ENCODE results near the gene MACROD2.

MACROD2 gene

DNA sequence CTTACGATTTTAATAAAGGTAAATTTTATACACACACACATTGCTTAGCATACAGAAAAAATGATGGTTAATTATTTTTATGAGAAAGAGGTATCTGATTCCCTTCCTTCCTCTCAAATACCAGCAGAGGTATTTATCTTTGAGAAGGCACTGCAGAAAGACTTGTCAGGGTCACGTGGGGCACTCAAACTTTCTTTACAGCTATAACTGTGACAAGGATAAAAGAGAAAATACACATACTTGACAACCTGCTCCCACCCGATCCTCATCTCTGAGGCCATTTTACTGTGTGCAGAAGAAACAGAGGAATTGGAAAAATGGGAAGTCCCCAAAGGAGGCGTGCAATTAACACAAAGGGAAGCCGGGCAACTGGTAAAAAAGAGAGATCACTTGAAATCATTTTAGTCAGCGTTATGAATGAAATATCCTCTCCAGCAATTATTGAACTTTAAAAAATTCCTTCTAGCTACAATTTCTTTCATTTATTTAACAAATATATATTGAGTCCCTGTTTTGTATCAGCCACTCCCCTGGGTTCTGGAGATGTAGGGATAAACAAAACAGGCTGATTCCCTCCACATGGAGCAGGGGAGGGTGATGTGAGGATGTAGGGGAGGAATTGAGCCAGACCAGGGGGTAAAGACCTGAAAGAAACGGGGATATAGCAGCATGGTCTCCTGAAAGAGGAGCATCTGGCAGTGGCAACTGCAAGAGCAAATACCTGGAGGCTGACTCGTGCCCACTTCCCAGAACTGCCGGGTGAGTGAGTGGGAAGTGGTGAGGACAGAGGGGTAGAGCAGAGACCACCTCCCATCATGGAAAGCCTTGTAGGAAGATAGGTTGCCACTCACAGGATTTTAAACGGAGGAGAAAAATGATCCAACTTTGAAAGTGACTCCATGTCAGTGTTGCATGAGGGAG, 2067.6 kb downstream of the MACROD2 start:
- no peak overlapping the region for H3K4me3 ChIP-seq (ENCODE audit: insufficient read depth, low read depth, low read length)
- H3K36me3 ChIP-seq (ENCODE audit: control insufficient read depth, insufficient read depth, low read length), result no peaks in the 10 kb centered on the region
- no peaks in the 10 kb centered on the region for H3K27me3 ChIP-seq (ENCODE audit: control insufficient read depth, insufficient read depth, low read length, poor library complexity, severe bottlenecking)
- H3K9me3 ChIP-seq (ENCODE audit: control insufficient read depth, low read length), result no peaks in the 10 kb centered on the region
- H3K27ac ChIP-seq (ENCODE audit: insufficient read depth, low read depth, low read length, poor library complexity, severe bottlenecking), result no peak overlapping the region
- WGBS, 2 experiments, result 82 to 87% methylated on average over 8 to 9 of the region's 10 CpGs
- H3K4me1 ChIP-seq (ENCODE audit: control insufficient read depth, insufficient read depth, low read length), result peaks cover 19% of the 10 kb centered on the region

GRCh38 chr20:16063881-16064280, 2068.6 kb downstream of the MACROD2 start:
- WGBS, 2 experiments, result 92 to 95% methylated on average over 2 of the region's 2 CpGs

DNA sequence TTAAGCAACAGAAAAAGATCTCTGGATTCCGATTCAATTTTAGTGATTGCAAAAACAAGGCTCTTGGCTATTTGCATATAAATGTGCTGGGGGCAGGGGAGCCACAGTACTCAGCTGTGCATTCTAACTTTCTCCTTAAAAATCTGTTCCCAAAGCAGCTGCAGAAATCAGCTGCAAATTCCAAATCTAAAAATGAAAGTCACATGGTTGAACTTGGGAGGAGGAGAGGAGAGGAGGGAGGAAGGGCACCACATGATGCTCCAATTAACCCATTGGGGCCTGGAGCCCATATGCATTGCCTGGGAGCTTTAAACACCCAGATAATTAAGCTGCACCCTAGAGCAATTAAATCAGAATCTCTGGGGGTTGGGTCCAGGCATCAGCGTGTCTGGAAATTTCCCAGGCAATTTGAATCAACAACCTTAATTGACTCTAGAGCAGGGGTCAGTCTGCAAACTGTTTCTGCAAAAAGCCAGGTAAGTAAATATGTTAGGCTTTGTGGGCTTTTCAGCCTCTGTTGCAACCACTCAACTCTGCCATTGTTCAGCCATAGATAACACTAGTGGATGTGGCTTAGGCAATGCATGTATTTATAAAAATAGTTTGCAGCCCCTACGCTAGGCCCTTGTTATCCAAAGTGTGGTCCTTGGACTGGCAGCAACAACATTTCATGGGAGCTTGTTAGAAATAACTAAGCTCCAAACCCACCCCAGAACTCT, 2069.8 kb downstream of the MACROD2 start:
- 54 to 56% methylated on average over 3 of the region's 3 CpGs for WGBS, 2 experiments
- H3K4me3 ChIP-seq (ENCODE audit: insufficient read depth, low read depth, low read length), result no peak overlapping the region
- no peak overlapping the region for H3K27ac ChIP-seq (ENCODE audit: insufficient read depth, low read depth, low read length, poor library complexity, severe bottlenecking)
- no peaks in the 10 kb centered on the region for H3K36me3 ChIP-seq (ENCODE audit: control insufficient read depth, insufficient read depth, low read length)
- H3K4me1 ChIP-seq (ENCODE audit: control insufficient read depth, insufficient read depth, low read length), result peaks cover 19% of the 10 kb centered on the region
- no peaks in the 10 kb centered on the region for H3K27me3 ChIP-seq (ENCODE audit: control insufficient read depth, insufficient read depth, low read length, poor library complexity, severe bottlenecking)
- H3K9me3 ChIP-seq (ENCODE audit: control insufficient read depth, low read length), result no peaks in the 10 kb centered on the region

More at GRCh38 chr20:16063881-16064280, 2068.6 kb downstream of the MACROD2 start:
- H3K4me1 ChIP-seq (ENCODE audit: control insufficient read depth, insufficient read depth, low read length), result peaks cover 19% of the 10 kb centered on the region
- H3K9me3 ChIP-seq (ENCODE audit: control insufficient read depth, low read length), result no peaks in the 10 kb centered on the region
- no peak overlapping the region for H3K27ac ChIP-seq (ENCODE audit: insufficient read depth, low read depth, low read length, poor library complexity, severe bottlenecking)
- no peak overlapping the region for H3K4me3 ChIP-seq (ENCODE audit: insufficient read depth, low read depth, low read length)
- no peaks in the 10 kb centered on the region for H3K36me3 ChIP-seq (ENCODE audit: control insufficient read depth, insufficient read depth, low read length)
- H3K27me3 ChIP-seq (ENCODE audit: control insufficient read depth, insufficient read depth, low read length, poor library complexity, severe bottlenecking), result no peaks in the 10 kb centered on the region

DNA sequence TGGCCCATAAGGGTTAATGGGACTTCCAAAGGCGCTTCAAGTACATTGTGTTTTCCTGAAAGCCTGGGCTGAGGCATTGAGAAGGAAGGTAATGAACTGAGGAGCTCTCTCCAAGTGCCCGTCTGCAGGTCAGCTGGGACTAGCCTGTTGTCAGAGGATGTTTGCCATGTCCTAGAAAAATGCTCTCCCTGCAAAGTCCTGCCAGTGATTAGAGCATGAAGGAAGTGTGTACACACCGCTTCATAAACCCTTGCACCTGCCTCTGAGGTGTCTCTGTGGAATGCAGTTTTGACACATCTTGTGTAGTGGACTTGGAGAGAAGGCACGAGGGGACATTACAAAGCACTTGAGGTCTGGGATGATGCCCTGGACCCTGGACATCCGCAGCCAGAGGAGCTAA, 2071.3 kb downstream of the MACROD2 start:
- 90 to 92% methylated on average over 5 of the region's 5 CpGs for WGBS, 2 experiments

DNA sequence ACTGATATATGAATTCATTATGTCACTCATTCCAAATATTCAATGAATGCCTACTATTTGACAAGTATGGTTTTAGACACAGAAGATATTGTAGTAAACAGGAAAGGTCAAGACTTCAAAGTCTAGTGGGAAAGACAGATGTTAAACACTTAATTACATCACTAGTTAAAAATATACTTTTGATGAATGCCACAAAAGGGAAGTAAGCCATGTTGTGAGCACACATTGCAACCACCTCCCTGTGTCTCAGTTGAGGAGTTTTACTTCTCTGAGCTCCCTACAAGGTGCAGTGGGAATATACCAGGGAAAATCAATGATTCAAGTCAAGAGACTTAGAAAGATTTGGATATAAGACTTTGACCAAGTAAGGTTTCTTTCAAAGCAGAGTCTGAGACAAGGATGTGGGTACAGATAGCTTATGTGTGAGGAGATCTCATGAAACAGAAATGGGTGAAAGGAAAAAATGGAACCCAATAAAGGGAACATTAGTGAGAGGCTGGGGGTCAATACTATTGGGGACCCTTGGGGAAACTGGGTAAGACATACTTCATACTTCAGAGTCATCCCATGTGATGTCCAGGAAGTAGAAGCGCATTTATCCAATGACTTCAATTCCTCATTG, 2074.2 kb downstream of the MACROD2 start:
- Histone ChIP-seq H3K27ac (ENCODE audit: insufficient read depth, low read depth, low read length, poor library complexity, severe bottlenecking) (no peak overlapping the region), H3K4me3 (ENCODE audit: insufficient read depth, low read depth, low read length) (no peak overlapping the region), H3K27me3 (ENCODE audit: control insufficient read depth, insufficient read depth, low read length, poor library complexity, severe bottlenecking) (no peaks in the 10 kb centered on the region), H3K9me3 (ENCODE audit: control insufficient read depth, low read length) (no peaks in the 10 kb centered on the region), H3K36me3 (ENCODE audit: control insufficient read depth, insufficient read depth, low read length) (no peaks in the 10 kb centered on the region), H3K4me1 (ENCODE audit: control insufficient read depth, insufficient read depth, low read length) (peaks cover 9% of the 10 kb centered on the region)
- WGBS, 2 experiments, result 93 to 100% methylated on average over 1 of the region's 1 CpG

More for the DNA sequence above, 2071.3 kb downstream of the MACROD2 start:
- Histone ChIP-seq H3K9me3 (ENCODE audit: control insufficient read depth, low read length) (no peaks in the 10 kb centered on the region), H3K27ac (ENCODE audit: insufficient read depth, low read depth, low read length, poor library complexity, severe bottlenecking) (no peak overlapping the region), H3K4me3 (ENCODE audit: insufficient read depth, low read depth, low read length) (no peak overlapping the region), H3K27me3 (ENCODE audit: control insufficient read depth, insufficient read depth, low read length, poor library complexity, severe bottlenecking) (no peaks in the 10 kb centered on the region), H3K36me3 (ENCODE audit: control insufficient read depth, insufficient read depth, low read length) (no peaks in the 10 kb centered on the region), H3K4me1 (ENCODE audit: control insufficient read depth, insufficient read depth, low read length) (peaks cover 19% of the 10 kb centered on the region)

- Histone ChIP-seq H3K4me1 (ENCODE audit: control insufficient read depth, insufficient read depth, low read length) (no peaks in the 10 kb centered on the region), H3K4me3 (ENCODE audit: insufficient read depth, low read depth, low read length) (no peak overlapping the region)
- 85 to 92% methylated on average over 1 of the region's 1 CpG for WGBS, 2 experiments
These were observed 2076.9 kb downstream of the MACROD2 start for GRCh38 chr20:16072220-16072619.

DNA sequence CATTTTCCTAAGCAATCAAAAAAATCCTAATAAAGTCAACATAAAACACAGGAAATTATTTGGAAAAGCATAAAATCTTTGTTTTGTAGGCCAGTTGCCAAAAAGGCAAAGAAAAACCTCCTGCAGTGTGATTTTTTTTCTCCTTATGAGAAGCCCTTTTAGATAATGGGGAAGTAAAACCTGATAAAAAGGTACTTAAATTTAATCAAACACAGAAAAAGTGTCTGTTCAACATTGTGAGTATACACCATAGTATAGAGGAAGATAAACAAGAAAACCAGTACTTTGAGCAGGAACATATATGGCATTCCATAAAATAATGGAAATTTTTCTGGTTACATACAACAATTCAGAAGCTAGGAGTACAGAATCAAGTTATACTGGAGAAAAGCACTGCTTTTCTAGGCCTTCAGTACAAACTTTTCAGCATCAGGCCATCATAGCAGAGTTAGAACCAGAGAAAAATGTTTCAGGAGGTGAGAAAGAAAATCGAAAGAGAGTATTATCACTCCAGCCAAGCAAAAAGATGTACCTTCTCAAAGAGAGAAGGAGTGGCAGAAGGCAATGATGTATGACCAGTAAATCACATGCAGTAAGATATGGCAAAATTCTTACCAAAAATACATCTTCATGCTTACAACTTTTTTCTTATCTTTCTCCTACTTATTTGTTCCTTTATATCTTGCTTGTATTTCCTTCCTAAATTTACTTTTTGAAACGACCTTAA, 2083.0 kb downstream of the MACROD2 start:
- Histone ChIP-seq H3K4me1 (ENCODE audit: control insufficient read depth, insufficient read depth, low read length) (peaks cover 3% of the 10 kb centered on the region), H3K4me3 (ENCODE audit: insufficient read depth, low read depth, low read length) (no peak overlapping the region), H3K27ac (ENCODE audit: insufficient read depth, low read depth, low read length, poor library complexity, severe bottlenecking) (no peak overlapping the region), H3K36me3 (ENCODE audit: control insufficient read depth, insufficient read depth, low read length) (no peaks in the 10 kb centered on the region), H3K27me3 (ENCODE audit: control insufficient read depth, insufficient read depth, low read length, poor library complexity, severe bottlenecking) (no peaks in the 10 kb centered on the region), H3K9me3 (ENCODE audit: control insufficient read depth, low read length) (no peaks in the 10 kb centered on the region)
- WGBS, 2 experiments, result 95 to 100% methylated on average over 1 of the region's 2 CpGs

More at GRCh38 chr20:16072220-16072619, 2076.9 kb downstream of the MACROD2 start:
- H3K27me3 ChIP-seq (ENCODE audit: control insufficient read depth, insufficient read depth, low read length, poor library complexity, severe bottlenecking), result no peaks in the 10 kb centered on the region
- no peaks in the 10 kb centered on the region for H3K36me3 ChIP-seq (ENCODE audit: control insufficient read depth, insufficient read depth, low read length)
- no peaks in the 10 kb centered on the region for H3K9me3 ChIP-seq (ENCODE audit: control insufficient read depth, low read length)
- H3K27ac ChIP-seq (ENCODE audit: insufficient read depth, low read depth, low read length, poor library complexity, severe bottlenecking), result no peak overlapping the region

DNA sequence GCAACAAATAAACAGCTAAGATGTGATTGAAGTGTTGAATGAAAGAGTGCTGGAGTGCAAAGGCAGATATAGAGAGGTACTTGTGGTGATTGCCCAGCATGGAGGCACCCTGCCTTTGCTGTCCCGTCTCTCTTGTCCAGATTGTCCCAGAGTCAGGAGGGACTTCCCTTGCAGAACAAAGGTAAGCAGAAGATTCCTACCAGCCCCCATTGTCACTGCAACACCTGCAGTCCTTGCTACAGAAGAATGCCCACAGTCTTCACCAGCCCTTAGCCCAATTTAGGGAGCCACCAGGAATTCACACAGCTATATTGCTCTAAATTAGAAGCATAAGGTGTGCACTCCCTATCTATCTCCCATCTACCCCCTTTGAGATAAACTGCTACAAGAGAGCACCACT, 2086.1 kb downstream of the MACROD2 start:
- peaks cover 3% of the 10 kb centered on the region for H3K4me1 ChIP-seq (ENCODE audit: control insufficient read depth, insufficient read depth, low read length)
- H3K36me3 ChIP-seq (ENCODE audit: control insufficient read depth, insufficient read depth, low read length), result no peaks in the 10 kb centered on the region
- WGBS, 2 experiments, result 67 to 75% methylated on average over 1 of the region's 1 CpG
- H3K27me3 ChIP-seq (ENCODE audit: control insufficient read depth, insufficient read depth, low read length, poor library complexity, severe bottlenecking), result no peaks in the 10 kb centered on the region
- no peak overlapping the region for H3K27ac ChIP-seq (ENCODE audit: insufficient read depth, low read depth, low read length, poor library complexity, severe bottlenecking)
- H3K9me3 ChIP-seq (ENCODE audit: control insufficient read depth, low read length), result no peaks in the 10 kb centered on the region
- H3K4me3 ChIP-seq (ENCODE audit: insufficient read depth, low read depth, low read length), result no peak overlapping the region

DNA sequence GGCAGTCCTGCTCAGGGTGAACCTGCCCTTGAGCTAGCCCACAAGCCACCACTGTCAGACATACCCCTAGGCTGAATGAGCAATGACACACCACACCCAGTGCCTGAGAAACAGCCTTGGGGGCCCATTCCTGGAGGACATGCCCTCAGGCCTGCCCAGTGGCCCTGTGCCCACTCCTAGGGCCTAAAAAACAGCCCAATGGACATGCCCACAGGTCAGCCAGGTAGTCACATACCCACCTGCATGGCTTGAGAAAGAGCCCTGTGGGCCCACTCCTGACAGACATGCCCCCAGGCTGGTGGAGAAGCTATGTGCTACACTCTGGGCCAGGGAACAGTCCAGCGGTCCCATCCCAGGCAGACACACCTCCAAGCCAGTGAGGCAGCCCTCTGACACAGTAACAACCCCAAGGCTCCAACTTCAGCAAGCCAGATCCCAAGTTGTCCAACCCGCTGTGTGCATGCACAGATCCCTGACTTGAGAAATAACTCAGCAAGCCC, 2086.8 kb downstream of the MACROD2 start:
- no peaks in the 10 kb centered on the region for H3K27me3 ChIP-seq (ENCODE audit: control insufficient read depth, insufficient read depth, low read length, poor library complexity, severe bottlenecking)
- H3K27ac ChIP-seq (ENCODE audit: insufficient read depth, low read depth, low read length, poor library complexity, severe bottlenecking), result no peak overlapping the region
- WGBS, 2 experiments, result 89 to 92% methylated on average over 2 of the region's 2 CpGs
- H3K9me3 ChIP-seq (ENCODE audit: control insufficient read depth, low read length), result no peaks in the 10 kb centered on the region
- peaks cover 3% of the 10 kb centered on the region for H3K4me1 ChIP-seq (ENCODE audit: control insufficient read depth, insufficient read depth, low read length)
- no peaks in the 10 kb centered on the region for H3K36me3 ChIP-seq (ENCODE audit: control insufficient read depth, insufficient read depth, low read length)
- no peak overlapping the region for H3K4me3 ChIP-seq (ENCODE audit: insufficient read depth, low read depth, low read length)
